NCI-H1105 (cell line): ENCODE data around the gene FBXL5.

Experiments used
- DNase-seq: peaks from one replicate; lab custom pipeline; 2025; lab: John Stamatoyannopoulos, UW

The FBXL5 gene

DNA sequence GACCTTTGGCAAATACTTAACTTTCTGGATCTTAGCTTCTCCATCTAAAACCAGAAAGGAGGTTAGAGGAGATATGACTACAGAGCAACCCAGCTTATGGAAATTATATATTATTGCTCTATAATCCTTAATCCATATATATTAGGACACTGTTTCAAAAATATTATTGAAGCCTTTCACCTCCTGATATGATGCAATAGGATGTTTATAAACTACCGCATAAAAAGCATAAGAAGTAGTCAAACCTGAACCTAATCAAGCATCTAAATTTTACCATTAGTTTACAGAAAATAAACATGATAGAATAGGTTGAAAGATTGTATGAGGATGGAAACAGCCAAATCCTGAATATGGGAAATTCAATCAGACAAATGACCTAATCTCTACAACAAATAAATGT, 20.9 kb upstream of the FBXL5 start:
- DNase-seq: no peak

GRCh38 chr4:15675356-15675755, 20.2 kb upstream of the FBXL5 start:
- DNase-seq: no peak

GRCh38 chr4:15674926-15675325, 19.8 kb upstream of the FBXL5 start:
- no peak for DNase-seq

GRCh38 chr4:15674046-15674445, 18.9 kb upstream of the FBXL5 start:
- no peak for DNase-seq

DNA sequence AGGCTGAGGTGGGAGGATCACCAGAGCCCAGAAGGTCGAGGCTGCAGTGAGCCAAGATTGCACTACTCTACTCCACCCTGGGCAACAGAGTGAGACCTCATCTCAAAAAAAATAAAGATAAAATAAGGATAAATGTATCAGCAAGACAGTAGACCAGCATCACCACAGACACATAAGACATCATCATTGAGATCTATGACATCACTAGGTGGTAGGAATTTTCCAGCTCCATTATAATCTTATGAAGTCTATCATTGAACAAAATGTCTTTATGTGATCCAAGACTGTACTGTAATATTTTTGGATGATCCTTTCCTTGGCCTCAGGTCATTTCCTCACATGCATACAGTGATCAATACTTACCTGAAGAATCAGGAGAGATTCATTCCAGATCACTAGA, 18.2 kb upstream of the FBXL5 start:
- no peak for DNase-seq

GRCh38 chr4:15672101-15672500, 16.9 kb upstream of the FBXL5 start:
- DNase-seq: no peak

- no peak for DNase-seq
Observed at GRCh38 chr4:15670576-15670975, 15.4 kb upstream of the FBXL5 start.

DNA sequence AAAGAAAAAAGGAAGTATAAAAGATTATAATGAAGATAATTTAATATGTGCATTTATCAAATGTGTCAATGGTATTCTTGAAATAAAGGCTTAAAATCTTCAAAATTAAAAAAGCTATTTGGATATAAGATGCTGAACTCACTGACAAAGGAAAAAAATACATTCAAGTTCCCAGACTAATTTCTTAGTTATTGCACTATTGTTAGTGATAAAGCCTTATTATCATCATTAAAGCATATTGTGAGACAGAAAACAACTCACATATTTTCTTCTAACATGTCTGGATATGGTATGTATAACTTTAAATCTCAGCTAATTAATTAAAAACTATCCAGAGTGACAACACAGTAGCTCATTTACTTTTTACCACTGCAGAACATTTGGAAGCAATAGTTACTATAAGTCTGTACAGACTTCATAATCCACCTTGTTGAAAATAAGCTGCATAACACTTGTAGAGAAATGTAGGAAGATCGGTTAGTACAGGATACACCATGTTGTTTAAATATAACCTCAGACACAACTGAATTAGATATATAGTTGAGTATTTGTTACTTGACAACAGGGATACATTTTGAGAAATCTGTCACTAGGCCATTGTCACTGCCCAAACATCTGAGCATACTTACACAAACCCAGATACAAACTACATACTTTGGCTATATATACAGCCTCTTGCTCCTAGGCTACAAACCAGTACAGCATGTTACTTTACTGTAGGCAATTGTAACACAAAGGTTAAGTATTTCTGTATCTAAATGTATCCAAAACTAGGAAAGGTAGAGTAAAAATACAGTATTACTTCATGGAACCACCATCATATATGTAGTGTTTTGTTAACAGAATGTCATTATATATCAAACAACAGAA, 13.6 kb upstream of the FBXL5 start:
- no peak for DNase-seq

DNA sequence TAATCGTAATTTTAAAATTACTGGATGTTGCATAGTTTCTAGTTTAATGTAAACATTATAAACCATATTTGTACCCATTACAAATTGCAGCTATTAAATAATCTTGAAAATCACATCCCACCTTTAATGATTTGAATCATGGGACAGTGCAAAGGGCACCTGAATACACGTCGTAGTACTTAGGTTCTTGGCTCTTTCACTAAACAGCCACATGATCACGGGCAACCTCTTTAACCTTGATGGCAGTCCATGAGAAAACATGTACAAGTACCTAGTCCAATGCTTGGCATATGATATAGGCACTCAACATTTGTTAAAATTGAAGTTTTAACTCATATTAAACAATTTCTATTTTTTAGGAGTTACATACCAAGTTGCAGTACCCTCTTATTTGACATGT, 11.8 kb upstream of the FBXL5 start:
- DNase-seq: no peak

GRCh38 chr4:15665753-15666365, 10.7 kb upstream of the FBXL5 start:
- no peak for DNase-seq

DNA sequence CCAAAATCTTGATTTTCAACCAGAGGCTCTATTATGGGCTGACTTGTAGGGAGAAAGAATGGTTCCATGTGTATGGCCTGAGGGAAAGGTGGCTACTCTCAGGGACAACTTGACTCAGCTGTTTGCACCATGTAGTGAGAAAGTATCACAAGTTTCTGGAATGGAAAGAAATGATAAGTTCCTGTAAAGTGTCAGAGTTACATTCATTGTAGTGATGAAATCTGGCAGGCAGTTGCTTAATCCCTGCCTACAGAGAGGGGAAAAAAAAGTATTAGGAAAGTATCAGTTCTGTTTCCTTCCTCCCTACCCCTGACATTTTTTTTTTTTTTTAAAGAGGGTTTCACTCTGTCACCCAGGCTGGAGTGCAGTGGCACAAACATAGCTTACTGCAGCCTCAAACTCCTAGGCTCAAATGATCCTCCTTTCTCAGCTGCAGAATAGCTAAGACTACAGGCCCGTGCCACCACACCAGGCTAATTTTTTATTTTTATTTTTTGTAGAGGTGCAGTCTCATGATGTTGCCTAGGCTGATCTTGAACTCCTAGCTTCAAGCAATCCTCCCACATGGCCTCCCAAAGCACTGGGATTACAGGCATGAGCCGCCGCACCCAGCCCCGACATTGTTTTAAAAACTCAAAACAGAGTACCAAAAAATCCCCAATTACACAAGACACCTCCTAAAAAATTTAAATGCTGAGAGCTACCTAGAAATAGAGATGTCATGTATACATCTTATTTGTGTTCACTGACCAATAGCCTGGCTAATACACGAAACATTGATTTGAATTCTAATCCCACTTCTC, 4.8 kb upstream of the FBXL5 start:
- DNase-seq: no peak

DNA sequence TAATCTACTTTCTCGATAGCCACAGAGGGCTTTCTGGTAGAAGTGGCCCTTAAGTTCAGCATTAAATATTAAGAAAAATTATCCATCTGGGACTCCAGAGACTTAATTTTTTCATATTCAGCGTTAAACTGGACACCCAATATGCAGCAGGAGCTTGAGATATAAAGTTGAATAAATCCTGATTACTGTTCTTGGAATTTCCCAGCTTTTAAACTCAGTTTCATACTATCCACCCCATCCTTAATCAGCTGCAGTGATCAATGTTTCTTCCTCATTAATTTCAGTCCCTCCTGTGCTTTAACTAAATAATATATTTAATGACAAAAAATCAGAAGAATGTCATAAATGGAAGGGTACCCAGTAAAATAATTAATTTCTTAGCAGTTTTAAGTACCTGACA, 3.6 kb upstream of the FBXL5 start:
- DNase-seq: no peak

DNA sequence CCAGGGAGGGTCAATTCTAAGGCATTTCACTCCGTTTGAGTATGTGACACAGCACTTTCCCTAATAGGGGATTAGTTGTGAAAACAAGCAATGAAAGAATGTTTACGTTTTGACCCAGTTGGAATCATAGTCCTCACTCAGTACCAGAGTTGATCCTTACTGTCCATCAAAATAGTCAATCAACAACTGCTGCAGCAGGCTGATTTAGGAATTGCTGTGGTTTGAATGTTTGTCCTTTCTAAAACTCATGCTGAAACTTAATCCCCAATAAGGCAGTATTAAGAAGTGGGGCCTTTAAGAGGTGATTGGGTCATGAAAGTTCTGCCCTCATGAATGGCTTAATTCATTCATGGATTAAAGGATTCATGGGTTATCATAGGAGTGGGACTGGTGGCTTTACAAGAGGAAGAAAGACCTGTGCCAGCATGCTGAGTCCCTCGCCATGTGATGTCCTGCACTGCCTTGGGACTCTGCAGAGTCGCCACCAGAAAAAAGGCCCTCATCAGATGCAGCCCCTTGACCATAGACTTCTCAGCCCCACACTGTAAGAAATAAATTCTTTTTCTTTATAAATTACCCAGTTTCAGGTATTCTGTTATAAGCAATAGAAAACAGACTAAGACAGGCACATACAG, 3.1 kb upstream of the FBXL5 start:
- DNase-seq: no peak

DNA sequence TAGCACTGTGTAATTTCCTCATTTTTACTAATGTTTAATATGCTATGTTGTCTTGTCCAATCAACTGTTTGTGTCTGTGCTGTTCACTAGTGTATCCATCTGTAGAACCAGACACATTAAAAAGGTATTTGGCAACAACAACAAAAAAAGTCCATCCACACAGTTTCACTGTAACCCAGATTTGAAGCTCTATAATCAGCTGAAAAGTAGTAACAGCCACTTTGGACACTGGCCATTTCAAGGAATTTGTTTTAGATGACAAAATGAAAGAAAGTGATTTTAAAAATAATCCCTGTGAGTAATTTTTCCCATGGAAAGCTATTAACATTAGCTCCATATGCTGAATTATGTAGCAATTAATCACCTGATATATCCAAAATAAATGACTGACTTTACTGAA, 2.2 kb upstream of the FBXL5 start:
- no peak for DNase-seq

GRCh38 chr4:15656038-15656470, 897 bp upstream of the FBXL5 start:
- peak; percentile 53 for DNase-seq

- peak; percentile 15 for DNase-seq
Observed at GRCh38 chr4:15654593-15655222, 449 bp downstream of the FBXL5 start.

GRCh38 chr4:15653864-15654592, 1.1 kb downstream of the FBXL5 start:
- DNase-seq: peak; percentile 7

DNA sequence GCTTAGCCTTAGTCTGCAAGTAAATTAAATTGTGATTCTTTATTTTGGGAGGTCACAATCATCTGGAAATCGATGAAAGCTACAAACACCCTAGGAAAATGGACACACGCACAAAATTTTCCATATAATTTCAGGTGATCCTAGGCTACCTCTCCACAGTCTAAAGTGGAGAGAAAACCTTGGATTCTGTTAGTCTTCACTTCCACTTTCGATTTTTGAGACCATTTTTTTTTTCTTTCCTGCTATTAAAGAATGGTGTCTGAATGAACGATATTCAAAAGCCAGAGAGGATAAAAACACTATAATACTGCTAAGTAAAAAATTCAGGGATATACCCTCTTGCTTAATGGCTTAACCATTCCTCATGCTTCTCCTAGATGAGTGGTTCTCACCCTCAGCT, 1.7 kb downstream of the FBXL5 start:
- DNase-seq: no peak

- no peak for DNase-seq
Observed at GRCh38 chr4:15652841-15653240, 2.3 kb downstream of the FBXL5 start.

GRCh38 chr4:15652191-15652590, 3.0 kb downstream of the FBXL5 start:
- DNase-seq: no peak

DNA sequence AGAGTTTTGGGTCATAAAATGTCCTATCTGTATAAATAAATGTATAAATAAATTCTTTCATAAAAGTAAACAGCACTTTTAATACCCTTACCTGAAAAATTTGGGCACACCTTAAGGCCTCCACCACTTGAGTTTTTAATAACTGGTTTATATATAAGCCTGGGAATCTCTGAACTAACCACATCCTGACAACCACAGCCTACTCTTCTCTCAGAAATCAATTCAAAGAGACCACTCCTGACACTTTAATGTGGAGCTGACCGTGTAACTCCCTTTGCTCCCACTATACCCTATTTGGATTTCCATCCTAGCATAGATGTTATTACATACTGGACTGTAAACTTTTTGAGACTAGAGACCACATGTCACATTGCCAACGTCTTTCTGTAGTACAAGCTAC, 3.5 kb downstream of the FBXL5 start:
- no peak for DNase-seq
